Left colon (tissue), 2 donors: ENCODE results near the gene GNA12. TPM values are rescaled to one million over a fixed set of nuclear protein-coding genes. Genes with fewer than 3 reads are reported as not detected.
"Not testable (repeated sequence)": the region's sequence is repeated elsewhere in the genome, so short reads cannot be mapped to it uniquely, and the experiment has no call there.

Source experiments
- ATAC-seq: fragments of 200-7000 bp; cut with Tn5 transposase; one replicate; pipeline ENCODE4 v1.9.1; 2020; ENCODE audit warnings: mild to moderate bottlenecking, moderate library complexity
- DNase-seq, 2 donors: peaks; one replicate each; pipeline ENCODE4 v3.0.0-alpha.2; 2020
- intact Hi-C, 2 donors: fragments of 100-400 bp; cut with DNase I in 1 of 2; cut with micrococcal nuclease in 1 of 2; formaldehyde crosslinking; loops; one replicate each; pipeline versions ENCODE4 v1.11.2 to v1.14.0; 2022; cut with DNase I, micrococcal nuclease
- total RNA-seq, 2 donors: library from RNA; stranded (reverse); fragmentation: NEBNext Ultra II Directional; extraction: Animal tissue kit (Norgen Biotek cat#: 25700); gene quantifications; one replicate each; pipeline ENCODE4 v1.2.1, GENCODE V29; 2021
- donor health status: DM: no; HTN: no; CAD: no.
- donor health status: DM: yes; HTN: yes; CAD: no.

GNA12 gene
- total RNA-seq, 2 donors from 2014 or later = 21.4 to 32.9 TPM

- intact Hi-C loops, ATAC-seq: not testable (repeated sequence)
These were observed 95.4 kb downstream of the GNA12 start for GRCh38 chr7:2748684-2749083.

DNA sequence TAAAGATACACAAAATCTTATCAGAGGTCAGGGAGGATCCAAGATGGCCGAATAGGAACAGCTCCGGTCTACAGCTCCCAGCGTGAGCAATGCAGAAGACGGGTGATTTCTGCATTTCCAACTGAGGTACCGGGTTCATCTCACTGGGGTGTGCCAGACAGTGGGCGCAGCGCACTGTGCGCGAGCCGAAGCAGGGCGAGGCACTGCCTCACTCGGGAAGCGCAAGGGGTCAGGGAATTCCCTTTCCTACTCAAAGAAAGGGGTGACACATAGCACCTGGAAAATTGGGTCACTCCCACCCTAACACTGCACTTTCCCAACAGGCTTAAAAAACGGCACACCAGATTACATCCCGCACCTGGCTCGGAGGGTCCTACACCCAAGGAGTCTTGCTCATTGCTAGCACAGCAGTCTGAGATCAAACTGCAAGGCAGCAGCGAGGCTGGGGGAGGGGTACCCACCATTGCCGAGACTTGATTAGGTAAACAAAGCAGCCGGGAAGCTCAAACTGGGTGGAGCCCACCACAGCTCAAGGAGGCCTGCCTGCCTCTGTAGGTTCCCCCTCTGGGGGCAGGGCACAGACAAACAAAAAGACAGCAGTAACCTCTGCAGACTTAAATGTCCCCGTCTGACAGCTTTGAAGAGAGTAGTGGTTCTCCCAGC is 100.5 kb downstream of the GNA12 start:
- intact Hi-C loops, DNase-seq, ATAC-seq: not testable (repeated sequence)

More at GRCh38 chr7:2748684-2749083, 95.4 kb downstream of the GNA12 start:
- not testable (repeated sequence) for DNase-seq

GRCh38 chr7:2738766-2739549 is 105.2 kb downstream of the GNA12 start:
- ATAC-seq = no peak
- intact Hi-C loops = no loop called here
- DNase-seq = no peak

DNA sequence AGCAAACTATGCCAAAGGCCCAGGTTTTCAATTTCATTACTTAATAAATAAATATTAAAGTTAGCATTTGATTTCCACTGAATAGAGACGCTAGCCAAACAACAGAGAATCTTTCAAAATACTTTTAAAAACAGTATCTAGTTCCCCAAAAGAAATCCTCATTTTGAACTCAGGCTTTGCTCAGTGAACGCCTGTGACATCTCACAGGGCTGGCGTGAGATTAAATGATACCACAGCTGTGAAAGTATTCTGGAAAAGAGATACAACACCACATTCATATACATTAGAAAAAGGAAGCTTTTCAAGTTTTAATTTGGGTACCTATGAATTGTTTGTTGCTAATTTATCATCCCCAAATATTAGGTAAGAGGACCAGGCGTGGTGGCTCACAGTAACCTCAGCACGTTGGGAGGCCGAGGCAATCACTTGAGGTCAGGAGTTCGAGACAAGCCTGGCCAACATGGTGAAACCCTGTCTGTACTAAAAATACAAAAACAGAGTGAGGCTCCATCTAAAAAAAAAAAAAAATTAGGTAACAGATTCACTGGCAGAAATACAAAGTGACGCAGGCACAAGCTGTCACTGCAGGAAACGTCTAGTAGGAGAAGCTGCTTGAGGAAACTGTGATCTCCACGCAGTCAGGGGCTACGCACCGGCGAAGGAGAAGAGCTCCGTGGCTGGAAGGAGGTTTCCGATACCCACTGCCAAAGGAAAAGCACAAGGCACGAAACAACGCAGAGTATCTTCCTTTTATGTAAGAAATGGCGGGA is 106.2 kb downstream of the GNA12 start:
- no peak for DNase-seq
- intact Hi-C loops = no loop called here
- no peak for ATAC-seq

GRCh38 chr7:2737005-2737743 is 106.9 kb downstream of the GNA12 start:
- intact Hi-C loops, DNase-seq, ATAC-seq: not testable (repeated sequence)

DNA sequence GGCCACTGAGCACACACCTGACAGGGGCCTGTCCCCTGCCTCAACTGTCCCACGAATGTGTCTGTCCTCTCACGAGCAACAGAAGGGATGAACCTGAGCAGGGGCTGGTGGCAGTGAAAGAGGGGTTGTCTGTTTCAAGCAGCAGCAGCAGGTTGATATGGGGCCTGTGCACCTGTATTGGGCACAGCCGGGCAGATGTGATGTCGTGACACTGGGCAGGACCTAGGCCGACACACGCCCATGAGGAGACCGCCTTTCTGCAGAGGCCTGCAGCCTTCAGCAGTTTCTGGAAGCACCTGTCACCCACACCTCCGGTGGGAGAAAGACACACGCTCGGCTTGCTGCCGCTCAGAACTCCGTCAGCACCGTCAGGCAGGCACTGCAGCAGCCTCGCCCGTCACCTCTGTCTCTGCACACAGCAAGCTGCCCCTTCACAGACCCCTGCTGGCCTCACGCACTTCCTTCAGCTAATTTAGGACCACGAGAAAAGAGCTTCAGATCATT is 107.6 kb downstream of the GNA12 start:
- ATAC-seq (no peak), DNase-seq (peak in 1 of 2 donors; percentile 2)
- intact Hi-C loops = no loop called here

DNA sequence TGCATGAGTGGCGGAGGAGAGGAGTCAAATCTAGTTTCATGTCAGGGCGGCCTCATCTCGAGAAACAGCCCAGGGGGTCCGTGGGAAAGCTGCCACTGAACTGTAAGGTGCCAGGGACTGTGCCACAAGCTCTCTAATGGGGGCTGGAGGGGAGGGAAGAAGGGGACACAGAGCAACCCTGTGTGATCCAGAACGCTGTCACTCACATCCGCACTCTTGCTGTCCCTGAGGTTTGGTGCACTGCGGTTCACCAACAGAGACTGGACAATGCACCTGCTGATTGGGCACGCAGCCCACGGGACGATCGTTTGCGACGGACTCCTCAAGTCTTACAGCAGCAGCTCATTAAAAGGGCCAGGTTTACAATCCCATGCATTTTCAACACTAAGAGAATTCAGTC is 108.4 kb downstream of the GNA12 start:
- no peak for ATAC-seq
- DNase-seq = peak in 1 of 2 donors; percentile 2
- intact Hi-C loops = no loop called here

- intact Hi-C loops = no loop called here
- ATAC-seq (peak; percentile 43), DNase-seq (peak; percentile 39 to 69)
These were observed 109.1 kb downstream of the GNA12 start for GRCh38 chr7:2734751-2735571.

DNA sequence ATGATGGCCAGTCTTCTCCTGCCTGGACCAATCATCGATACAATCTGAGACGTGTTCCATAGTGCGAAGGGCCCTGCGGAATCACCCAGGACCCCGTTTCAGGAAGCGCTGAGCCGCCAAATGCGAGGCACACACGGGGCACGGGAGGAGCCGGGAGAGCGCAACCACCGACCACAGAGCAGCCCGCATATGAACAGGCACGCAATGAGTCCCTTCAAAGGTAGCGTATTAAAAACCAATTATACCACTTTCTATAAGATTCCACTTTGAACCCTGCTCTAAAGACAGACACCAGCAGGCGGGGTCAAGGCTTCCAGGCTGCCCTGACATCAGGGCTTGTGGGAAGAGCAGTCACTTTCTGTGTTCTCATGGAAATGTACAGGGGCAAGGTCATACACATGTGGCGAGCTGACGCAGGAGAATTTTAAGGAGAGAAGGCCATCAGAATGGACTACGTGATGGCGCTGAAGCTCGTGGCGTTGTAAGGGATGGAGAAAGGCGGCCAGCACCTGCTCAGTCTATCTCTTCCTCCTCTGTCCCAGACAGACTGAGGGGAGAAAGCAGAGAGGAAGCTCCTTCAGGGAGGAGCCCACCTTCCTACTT is 109.9 kb downstream of the GNA12 start:
- no peak for DNase-seq

GRCh38 chr7:2732959-2733584 is 111.0 kb downstream of the GNA12 start:
- intact Hi-C loops = no loop called here
- DNase-seq (peak in 1 of 2 donors; percentile 56), ATAC-seq (peak; percentile 66)

More for the DNA sequence above, 109.9 kb downstream of the GNA12 start:
- ATAC-seq = no peak
- intact Hi-C loops = no loop called here

GRCh38 chr7:2732388-2732787 is 111.7 kb downstream of the GNA12 start:
- DNase-seq = no peak
- no peak for ATAC-seq
- intact Hi-C loops = no loop called here

DNA sequence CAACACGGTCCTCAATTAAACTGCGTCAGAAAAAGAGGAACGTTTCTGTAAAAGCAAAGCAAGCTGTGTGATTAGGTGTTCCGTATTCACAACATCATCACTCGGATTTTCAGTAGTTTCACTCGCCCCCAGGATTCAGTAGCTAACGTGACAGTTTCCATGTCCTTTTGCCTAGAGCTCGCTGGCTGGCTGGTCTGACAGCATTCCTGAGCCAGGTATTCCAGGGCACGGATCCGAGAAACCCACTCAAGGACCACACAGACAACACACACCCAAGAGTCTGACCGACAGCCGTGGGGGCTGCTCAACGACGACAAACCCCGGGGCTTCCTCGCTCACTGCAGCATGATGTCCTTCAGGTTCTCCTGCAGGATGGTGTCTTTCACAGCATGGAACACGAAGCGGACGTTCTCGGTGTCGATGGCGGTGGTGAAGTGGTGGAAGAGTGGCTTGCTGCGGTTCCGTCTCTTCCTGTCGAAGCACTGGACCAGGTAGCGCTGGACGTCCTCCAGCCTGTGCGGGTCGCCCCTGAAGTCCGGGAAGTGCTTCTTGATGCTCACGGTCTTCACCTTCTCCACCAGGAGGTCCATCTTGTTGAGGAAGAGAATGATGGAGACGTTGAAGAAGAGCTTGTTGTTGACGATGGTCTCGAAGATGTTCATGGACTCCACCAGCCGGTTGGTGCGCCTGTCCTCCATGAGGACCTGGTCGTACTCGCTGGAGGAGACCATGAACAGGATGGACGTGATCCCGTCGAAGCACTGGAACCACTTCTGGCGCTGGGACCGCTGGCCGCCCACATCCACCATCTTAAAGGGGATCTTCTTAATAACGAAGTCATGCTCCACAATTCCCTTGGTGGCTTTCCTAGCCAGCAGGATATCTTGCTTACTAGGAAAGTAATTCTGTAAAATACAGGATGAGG is 113.0 kb downstream of the GNA12 start:
- intact Hi-C loops = no loop called here
- ATAC-seq (no peak), DNase-seq (peak in 1 of 2 donors; percentile 3)

DNA sequence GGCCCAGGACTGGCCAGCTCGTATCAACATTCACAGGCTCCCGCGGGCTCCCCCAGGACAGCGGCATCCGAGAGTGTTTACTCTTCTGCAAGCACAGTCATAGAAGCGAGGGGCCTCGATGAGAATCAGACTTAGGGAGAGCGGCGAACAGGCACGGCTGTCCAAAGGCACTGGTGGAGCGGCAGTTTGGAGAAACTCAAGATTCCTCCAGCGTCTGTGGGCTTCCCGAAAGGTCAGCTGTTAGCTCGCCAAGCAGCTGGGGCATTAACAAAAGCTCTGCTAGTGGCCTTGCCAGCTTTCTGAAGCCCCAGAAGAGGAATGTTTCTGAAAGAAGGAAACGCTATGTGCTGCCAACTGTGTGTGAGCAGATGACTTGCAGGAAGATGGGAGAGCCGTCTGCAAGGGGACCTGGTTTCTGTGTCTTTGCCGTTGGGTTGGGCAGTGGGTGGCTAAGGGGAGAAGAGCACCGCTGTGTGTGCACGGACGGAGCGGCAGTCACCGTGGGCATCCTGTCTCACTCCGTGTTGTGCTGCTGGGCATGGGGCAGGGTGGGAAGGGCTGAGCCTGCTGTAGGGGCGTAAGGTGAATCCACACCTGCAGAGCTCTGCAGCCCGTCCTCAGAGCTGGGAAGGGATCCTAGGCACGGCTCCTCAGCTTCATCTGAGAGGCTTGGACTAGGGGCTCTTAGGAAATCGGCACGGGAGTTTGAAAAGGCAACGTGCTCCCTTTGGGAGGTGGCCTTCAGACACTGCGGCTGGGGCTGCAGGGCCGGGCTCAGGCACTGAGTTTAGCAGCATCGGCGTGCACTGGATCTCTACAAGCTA is 114.0 kb downstream of the GNA12 start:
- ATAC-seq = no peak
- intact Hi-C loops = no loop called here
- DNase-seq = peak; percentile 18 to 54

GRCh38 chr7:2729031-2729892 is 114.8 kb downstream of the GNA12 start:
- DNase-seq = peak; percentile 27 to 46

More at GRCh38 chr7:2729031-2729892, 114.8 kb downstream of the GNA12 start:
- no peak for ATAC-seq
- intact Hi-C loops = no loop called here
